Measurements from ENCODE around the gene MACROD2.
A peak's percentile ranks its signal among the peaks of the same experiment; 100 is the strongest.

MACROD2 gene

GRCh38 chr20:15056246-15056645 is 1060.9 kb downstream of the MACROD2 start:
- no peak for ATAC-seq
- TF ChIP-seq CSRNP3 (CRISPR knock-in tag; IDR thresholded peaks at IDR 0.05) (no peak), TOX (CRISPR knock-in tag; IDR thresholded peaks at IDR 0.05; ENCODE audit: borderline replicate concordance) (no peak), ISL1 (CRISPR knock-in tag; IDR thresholded peaks at IDR 0.05) (no peak), PPARA (CRISPR knock-in tag; IDR thresholded peaks at IDR 0.05; ENCODE audit: borderline replicate concordance) (no peak), TSHZ2 (CRISPR knock-in tag; IDR thresholded peaks at IDR 0.05) (no peak), CREB5 (CRISPR knock-in tag; IDR thresholded peaks at IDR 0.05; ENCODE audit: low read depth) (no peak), CSDC2 (CRISPR knock-in tag; IDR thresholded peaks at IDR 0.05) (no peak), BACH2 (CRISPR knock-in tag; IDR thresholded peaks at IDR 0.05; ENCODE audit: borderline replicate concordance) (no peak), OSR1 (CRISPR knock-in tag; IDR thresholded peaks at IDR 0.05) (no peak), SNAI2 (CRISPR knock-in tag; IDR thresholded peaks at IDR 0.05) (no peak), TCF4 (CRISPR knock-in tag; IDR thresholded peaks at IDR 0.05; ENCODE audit: borderline replicate concordance) (no peak), ZC3H10 (CRISPR knock-in tag; IDR thresholded peaks at IDR 0.05) (no peak), RARB (CRISPR knock-in tag; IDR thresholded peaks at IDR 0.05) (no peak), ESRRG (CRISPR knock-in tag; IDR thresholded peaks at IDR 0.05) (no peak), ZFP3 (CRISPR knock-in tag; IDR thresholded peaks at IDR 0.05) (no peak)

- no peak for ATAC-seq
- no peak for TF ChIP-seq ESRRG (CRISPR knock-in tag; IDR thresholded peaks at IDR 0.05)
- TF ChIP-seq ZNF70 (CRISPR knock-in tag; IDR thresholded peaks at IDR 0.05), result no peak
- TF ChIP-seq ZC3H10 (CRISPR knock-in tag; IDR thresholded peaks at IDR 0.05), result no peak
- 0 out of 2 replicates have a peak, but pooled peaks have one; percentile 10 for TF ChIP-seq ISL1 (CRISPR knock-in tag; IDR thresholded peaks at IDR 0.05)
These were observed 1063.5 kb downstream of the MACROD2 start for GRCh38 chr20:15058841-15059240.

- TF ChIP-seq TCF4 (CRISPR knock-in tag; IDR thresholded peaks at IDR 0.05; ENCODE audit: borderline replicate concordance) (no peak), POU6F1 (CRISPR knock-in tag; IDR thresholded peaks at IDR 0.05; ENCODE audit: borderline replicate concordance, low read depth) (no peak), ZFP3 (CRISPR knock-in tag; IDR thresholded peaks at IDR 0.05) (no peak), SNAI2 (CRISPR knock-in tag; IDR thresholded peaks at IDR 0.05) (no peak), GLIS3 (CRISPR knock-in tag; IDR thresholded peaks at IDR 0.05) (no peak), ZFP30 (CRISPR knock-in tag; IDR thresholded peaks at IDR 0.05) (no peak), PPARA (CRISPR knock-in tag; IDR thresholded peaks at IDR 0.05; ENCODE audit: borderline replicate concordance) (no peak), RARB (CRISPR knock-in tag; IDR thresholded peaks at IDR 0.05) (no peak), ESRRG (CRISPR knock-in tag; IDR thresholded peaks at IDR 0.05) (no peak), CREB5 (CRISPR knock-in tag; IDR thresholded peaks at IDR 0.05; ENCODE audit: low read depth) (no peak), CSDC2 (CRISPR knock-in tag; IDR thresholded peaks at IDR 0.05) (no peak), TSHZ2 (CRISPR knock-in tag; IDR thresholded peaks at IDR 0.05) (no peak)
- ATAC-seq, result no peak
These were observed 1064.1 kb downstream of the MACROD2 start for GRCh38 chr20:15059438-15059837.
